ENCODE results near the gene ARHGDIG.

ARHGDIG gene

DNA sequence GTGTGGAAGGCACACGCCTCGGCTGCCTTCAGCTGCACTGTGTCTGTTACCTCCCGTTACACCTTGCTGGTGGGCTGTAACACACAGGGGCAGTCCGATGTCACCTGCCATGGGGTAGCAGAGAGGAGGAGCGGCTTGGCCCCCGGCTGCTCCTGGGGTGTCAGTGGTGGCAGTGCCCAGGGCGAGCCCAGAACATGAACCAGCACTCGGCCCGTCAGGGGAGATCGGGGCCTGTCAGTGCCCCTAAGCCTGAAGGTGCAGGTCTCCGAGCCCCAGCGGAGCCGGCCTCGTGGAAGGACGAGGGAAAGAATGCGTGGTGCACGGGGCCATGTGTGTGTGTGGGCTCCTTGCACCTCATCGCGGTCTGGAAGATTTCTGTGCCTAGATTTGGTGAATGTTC is 20.1 kb upstream of the ARHGDIG start:
- Histone ChIP-seq H4K20me1 (ENCODE audit: insufficient read depth, low read length) (no peaks in the 10 kb centered on the region), H3K4me1 (ENCODE audit: insufficient read depth, low read length) (no peaks in the 10 kb centered on the region), H3K4me3 (ENCODE audit: low read depth in 1 of 2, low read length in 2 of 2) (no peak overlapping the region), H3K4me2 (ENCODE audit: insufficient read depth, low read length) (no peak overlapping the region), H3K27ac (ENCODE audit: low read length) (no peak overlapping the region), H3K9ac (ENCODE audit: low read depth, low read length) (no peak overlapping the region), H3K27me3 (ENCODE audit: insufficient read depth, low read length, poor library complexity) (no peaks in the 10 kb centered on the region), H3K36me3 (ENCODE audit: insufficient read depth, low read length) (peaks cover 58% of the 10 kb centered on the region), H2AFZ (ENCODE audit: low read depth, low read length) (no peak overlapping the region), H3K79me2 (ENCODE audit: insufficient read depth, low read length) (no peaks in the 10 kb centered on the region), H3K9me3 (ENCODE audit: insufficient read depth, low read length, severe bottlenecking) (no peaks in the 10 kb centered on the region)
- no peak for DNase-seq
- no peak for ATAC-seq (ENCODE audit: insufficient read depth, low read depth)
- TF ChIP-seq, protein P1, sequence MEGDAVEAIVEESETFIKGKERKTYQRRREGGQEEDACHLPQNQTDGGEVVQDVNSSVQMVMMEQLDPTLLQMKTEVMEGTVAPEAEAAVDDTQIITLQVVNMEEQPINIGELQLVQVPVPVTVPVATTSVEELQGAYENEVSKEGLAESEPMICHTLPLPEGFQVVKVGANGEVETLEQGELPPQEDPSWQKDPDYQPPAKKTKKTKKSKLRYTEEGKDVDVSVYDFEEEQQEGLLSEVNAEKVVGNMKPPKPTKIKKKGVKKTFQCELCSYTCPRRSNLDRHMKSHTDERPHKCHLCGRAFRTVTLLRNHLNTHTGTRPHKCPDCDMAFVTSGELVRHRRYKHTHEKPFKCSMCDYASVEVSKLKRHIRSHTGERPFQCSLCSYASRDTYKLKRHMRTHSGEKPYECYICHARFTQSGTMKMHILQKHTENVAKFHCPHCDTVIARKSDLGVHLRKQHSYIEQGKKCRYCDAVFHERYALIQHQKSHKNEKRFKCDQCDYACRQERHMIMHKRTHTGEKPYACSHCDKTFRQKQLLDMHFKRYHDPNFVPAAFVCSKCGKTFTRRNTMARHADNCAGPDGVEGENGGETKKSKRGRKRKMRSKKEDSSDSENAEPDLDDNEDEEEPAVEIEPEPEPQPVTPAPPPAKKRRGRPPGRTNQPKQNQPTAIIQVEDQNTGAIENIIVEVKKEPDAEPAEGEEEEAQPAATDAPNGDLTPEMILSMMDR (IDR thresholded peaks at IDR 0.05; ENCODE audit: borderline replicate concordance, extremely low read depth, low read length, poor library complexity, severe bottlenecking) = no peak
- no peak for TF ChIP-seq EZH2 (IDR thresholded peaks at IDR 0.05; ENCODE audit: borderline replicate concordance, low read depth, low read length, severe bottlenecking)

DNA sequence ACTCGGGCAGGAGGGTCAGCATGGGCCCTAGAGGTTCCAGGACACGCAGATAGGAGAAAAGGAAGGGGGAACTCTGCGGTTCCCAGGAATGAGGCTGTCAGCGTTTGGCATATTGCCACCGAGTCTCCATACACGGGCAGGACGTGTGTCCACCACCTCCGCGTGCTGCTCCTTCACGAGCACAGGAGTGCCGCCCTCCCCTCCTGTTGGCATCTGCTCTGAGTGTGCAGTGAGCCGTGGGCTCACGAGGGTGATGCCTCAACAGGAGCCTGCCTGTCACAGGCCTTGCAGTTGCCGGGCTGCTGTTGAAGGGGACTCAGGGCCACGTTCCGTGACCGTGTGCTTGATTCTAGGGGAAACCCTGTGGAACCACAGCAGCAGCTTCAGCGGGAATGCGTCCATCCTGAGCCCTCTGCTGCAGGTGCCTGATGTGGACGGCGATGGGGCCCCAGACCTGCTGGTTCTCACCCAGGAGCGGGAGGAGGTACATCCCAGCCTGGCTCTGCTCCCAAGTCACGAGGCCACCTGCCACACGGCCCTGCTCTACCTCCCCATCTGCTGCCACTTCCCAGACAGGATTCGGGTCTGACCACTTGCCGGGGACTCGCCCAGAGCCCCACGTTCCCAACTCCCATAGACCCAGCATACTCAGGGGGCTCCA is 19.2 kb upstream of the ARHGDIG start:
- no peak for ATAC-seq (ENCODE audit: insufficient read depth, low read depth)
- Histone ChIP-seq H2AFZ (ENCODE audit: low read depth, low read length) (no peak overlapping the region), H3K9me3 (ENCODE audit: insufficient read depth, low read length, severe bottlenecking) (no peaks in the 10 kb centered on the region), H3K79me2 (ENCODE audit: insufficient read depth, low read length) (no peaks in the 10 kb centered on the region), H4K20me1 (ENCODE audit: insufficient read depth, low read length) (no peaks in the 10 kb centered on the region), H3K27ac (ENCODE audit: low read length) (no peak overlapping the region), H3K36me3 (ENCODE audit: insufficient read depth, low read length) (peaks cover 54% of the 10 kb centered on the region), H3K9ac (ENCODE audit: low read depth, low read length) (no peak overlapping the region), H3K4me1 (ENCODE audit: insufficient read depth, low read length) (no peaks in the 10 kb centered on the region), H3K27me3 (ENCODE audit: insufficient read depth, low read length, poor library complexity) (no peaks in the 10 kb centered on the region), H3K4me3 (ENCODE audit: low read depth in 1 of 2, low read length in 2 of 2) (no peak overlapping the region), H3K4me2 (ENCODE audit: insufficient read depth, low read length) (no peak overlapping the region)
- TF ChIP-seq, protein P1 (IDR thresholded peaks at IDR 0.05; ENCODE audit: borderline replicate concordance, extremely low read depth, low read length, poor library complexity, severe bottlenecking) = no peak
- no peak for TF ChIP-seq EZH2 (IDR thresholded peaks at IDR 0.05; ENCODE audit: borderline replicate concordance, low read depth, low read length, severe bottlenecking)
- DNase-seq = no peak

DNA sequence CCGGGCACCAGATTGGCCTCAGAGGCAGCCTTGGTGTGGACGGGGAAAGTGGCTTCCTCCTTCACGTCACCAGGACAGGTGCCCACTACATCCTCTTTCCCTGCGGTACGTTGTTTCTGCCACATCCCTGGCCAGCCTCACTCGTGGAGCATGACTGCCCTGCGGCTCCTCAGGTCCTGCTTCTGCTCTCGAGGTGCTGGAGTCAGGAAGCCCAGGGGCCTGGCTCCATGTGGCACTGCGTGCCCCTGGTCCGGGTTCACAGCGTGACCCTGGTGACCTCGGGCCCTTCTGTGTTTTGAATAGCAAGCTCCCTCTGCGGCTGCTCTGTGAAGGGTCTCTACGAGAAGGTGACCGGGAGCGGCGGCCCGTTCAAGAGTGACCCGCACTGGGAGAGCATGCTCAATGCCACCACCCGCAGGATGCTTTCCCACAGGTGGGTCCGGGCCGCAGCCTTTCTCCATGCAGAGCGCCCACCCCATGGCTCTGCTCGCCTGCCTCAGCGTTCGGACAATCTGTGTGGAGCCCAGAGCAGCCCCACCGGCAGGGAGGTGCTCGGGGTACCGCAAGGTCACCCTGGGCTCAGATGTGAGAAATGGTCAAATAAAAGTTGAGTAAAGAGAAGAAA is 18.2 kb upstream of the ARHGDIG start:
- H3K36me3 ChIP-seq (ENCODE audit: insufficient read depth, low read length) = peaks cover 52% of the 10 kb centered on the region
- H3K79me2 ChIP-seq (ENCODE audit: insufficient read depth, low read length) = no peaks in the 10 kb centered on the region
- H3K4me1 ChIP-seq (ENCODE audit: insufficient read depth, low read length) = no peaks in the 10 kb centered on the region
- H2AFZ ChIP-seq (ENCODE audit: low read depth, low read length) = no peak overlapping the region
- no peaks in the 10 kb centered on the region for H3K9me3 ChIP-seq (ENCODE audit: insufficient read depth, low read length, severe bottlenecking)
- no peak overlapping the region for H3K4me3 ChIP-seq (ENCODE audit: low read depth in 1 of 2, low read length in 2 of 2)
- DNase-seq (no peak), ATAC-seq (ENCODE audit: insufficient read depth, low read depth) (no peak)
- no peak overlapping the region for H3K4me2 ChIP-seq (ENCODE audit: insufficient read depth, low read length)
- no peaks in the 10 kb centered on the region for H3K27me3 ChIP-seq (ENCODE audit: insufficient read depth, low read length, poor library complexity)
- H3K27ac ChIP-seq (ENCODE audit: low read length) = no peak overlapping the region
- H4K20me1 ChIP-seq (ENCODE audit: insufficient read depth, low read length) = no peaks in the 10 kb centered on the region
- TF ChIP-seq, protein P1 (IDR thresholded peaks at IDR 0.05; ENCODE audit: borderline replicate concordance, extremely low read depth, low read length, poor library complexity, severe bottlenecking) = no peak
- TF ChIP-seq EZH2 (IDR thresholded peaks at IDR 0.05; ENCODE audit: borderline replicate concordance, low read depth, low read length, severe bottlenecking) = no peak
- H3K9ac ChIP-seq (ENCODE audit: low read depth, low read length) = no peak overlapping the region

All from DND-41 (cell line).